Heart left ventricle (tissue), 13 donors: Measurements from ENCODE around the gene DYNC1LI1.

Experiments used
- CTCF ChIP-seq, 12 donors: fragments of 200-600 bp; sonication (generic) in 4 of 12; IDR thresholded peaks; one replicate each; pipeline versions ENCODE4 v1.5.0 to v1.8.0; 2018 to 2022; ENCODE audit warnings: antibody characterized with exemption in 12 of 12, mild to moderate bottlenecking in 5 of 12
- POLR2A ChIP-seq, 2 donors: fragments of 450-650 bp; IDR thresholded peaks; one replicate each; pipeline ENCODE4 v1.6.1; 2017; ENCODE audit warnings: antibody characterized with exemption in 2 of 2, mild to moderate bottlenecking in 2 of 2, moderate library complexity in 2 of 2
- donor health status: ischemic (EF 13 %, LVEDD 7.1; RV severe dilation, severe dysfunction).
- donor health status: DM: no; HTN: yes; CAD: no.
- donor health status: DM: no; HTN: no; CAD: no.
- donor health status: ischemic (EF 25% LVEDD 6.9; RV normal size, moderate dysfunction).
- donor health status: ischemic (EF 25% LVEDD 5.7; RV mildly dilated, moderate dysfunction).
- donor health status: ischemic (EF 35%, LVEDD 5.7; RV mildly dilated, moderate dysfunction).
- donor health status: nonischemic (EF 11% LVEDD 7.7; RV severe dilation, severe dysfunction).
- donor health status: DM: yes; HTN: yes; CAD: no.
- donor health status: PGD.
- donor health status: ischemic (EF 29% LVEDD 5.4; RV normal size, mild dysfunction).
- donor health status: nonischemic (EF 23%, LVEDD 6.1; RV moderate dilation, normal function).

- TF ChIP-seq CTCF (IDR thresholded peaks at IDR 0.05) (no peak), POLR2A (IDR thresholded peaks at IDR 0.05) (no peak)
These were observed 26.3 kb upstream of the DYNC1LI1 start for GRCh38 chr3:32596909-32597369.
